A172 (cell line): Measurements from ENCODE around the gene ZBTB24. TPM values are rescaled to one million over a fixed set of nuclear protein-coding genes. Genes with fewer than 3 reads are reported as not detected.
A peak's percentile ranks its signal among the peaks of the same experiment; 100 is the strongest.

Experiments used
- DNase-seq: peaks from one replicate; pipeline ENCODE4 v3.0.0-alpha.2; 2015; ENCODE audit warnings: low spot score
- total RNA-seq: library from RNA; depleted of rRNA; stranded (reverse); fragments of >200 nt; shearing (Covaris generic); gene quantifications from 2 replicates; pipeline ENCODE4 v1.2.3, GENCODE V29; 2014

The ZBTB24 gene
- total RNA-seq, 1 experiment from 2014 or later: 9.8 TPM

GRCh38 chr6:109451376-109451775, 31.6 kb downstream of the ZBTB24 start:
- no peak for DNase-seq

- no peak for DNase-seq
Measured at GRCh38 chr6:109450801-109451200, 32.2 kb downstream of the ZBTB24 start.

- DNase-seq: no peak
Measured at GRCh38 chr6:109449795-109450673, 33.0 kb downstream of the ZBTB24 start.

GRCh38 chr6:109449064-109449794, 33.8 kb downstream of the ZBTB24 start:
- no peak for DNase-seq

- DNase-seq: no peak
Measured at GRCh38 chr6:109448615-109449014, 34.4 kb downstream of the ZBTB24 start.

GRCh38 chr6:109447878-109448555, 35.0 kb downstream of the ZBTB24 start:
- no peak for DNase-seq

GRCh38 chr6:109447087-109447486, 35.9 kb downstream of the ZBTB24 start:
- DNase-seq: no peak

- DNase-seq: no peak
Measured at GRCh38 chr6:109446541-109446940, 36.5 kb downstream of the ZBTB24 start.

GRCh38 chr6:109446072-109446471, 36.9 kb downstream of the ZBTB24 start:
- DNase-seq: no peak

GRCh38 chr6:109445382-109445781, 37.6 kb downstream of the ZBTB24 start:
- DNase-seq: no peak

GRCh38 chr6:109443425-109443950, 39.5 kb downstream of the ZBTB24 start:
- DNase-seq: no peak

GRCh38 chr6:109442393-109442924, 40.6 kb downstream of the ZBTB24 start:
- no peak for DNase-seq

- peak; percentile 25 for DNase-seq
Measured at GRCh38 chr6:109441069-109441816, 41.8 kb downstream of the ZBTB24 start.

- DNase-seq: peak; percentile 63
Measured at GRCh38 chr6:109440331-109441068, 42.5 kb downstream of the ZBTB24 start, which contains the start of the genes PPIL6 and SMPD2. PPIL6 (minus strand) TSS chr6:109440628; CDS start chr6:109440590, 38 bp downstream. SMPD2 (plus strand) TSS chr6:109440724; CDS start chr6:109441122, 398 bp downstream.

- no peak for DNase-seq
Measured at GRCh38 chr6:109436041-109436440, 47.0 kb downstream of the ZBTB24 start.

- DNase-seq: no peak
Measured at GRCh38 chr6:109434456-109434855, 48.6 kb downstream of the ZBTB24 start.

GRCh38 chr6:109429496-109429895, 53.5 kb downstream of the ZBTB24 start:
- no peak for DNase-seq

GRCh38 chr6:109428889-109429477, 54.0 kb downstream of the ZBTB24 start:
- peak; percentile 24 for DNase-seq

- peak; percentile 74 for DNase-seq
Measured at GRCh38 chr6:109424946-109425345, 58.1 kb downstream of the ZBTB24 start.

- DNase-seq: no peak
Measured at GRCh38 chr6:109421184-109421583, 61.8 kb downstream of the ZBTB24 start.
